ENCODE results near the gene OTOG. TPM values are rescaled to one million over a fixed set of nuclear protein-coding genes. Genes with fewer than 3 reads are reported as not detected.

OTOG gene
- total RNA-seq, 4 donors from 2014 or later: 0.09 TPM; not detected in 3

- TF ChIP-seq CTCF (IDR thresholded peaks at IDR 0.05): no peak
- peak in 1 of 2 donors; percentile 65 for TF ChIP-seq POLR2A (IDR thresholded peaks at IDR 0.05)
- Histone ChIP-seq H3K36me3 (no peaks in the 10 kb centered on the region), H3K4me1 (peaks cover 0 to 21% (median 0%) of the 10 kb centered on the region in 4 donors), H3K9me3 (no peaks in the 10 kb centered on the region), H3K4me3 (peak overlapping the region in 2 of 4 donors; percentile 73 to 79), H3K27me3 (no peaks in the 10 kb centered on the region), H3K27ac (peak overlapping the region in 3 of 4 donors; percentile 82 to 94 (median 86))
- peak in 2 of 3 donors; percentile 62 to 65 for DNase-seq
Measured at GRCh38 chr11:17541330-17541885, 5.7 kb upstream of the OTOG start.

- H3K4me1 ChIP-seq: peaks cover 0 to 21% (median 0%) of the 10 kb centered on the region in 4 donors
- TF ChIP-seq CTCF (IDR thresholded peaks at IDR 0.05) (no peak), POLR2A (IDR thresholded peaks at IDR 0.05) (peak; percentile 83 to 93)
- H3K36me3 ChIP-seq: no peaks in the 10 kb centered on the region
- H3K27me3 ChIP-seq: no peaks in the 10 kb centered on the region
- H3K27ac ChIP-seq: peak overlapping the region in 3 of 4 donors; percentile 82 to 94 (median 86)
- DNase-seq: peak in 2 of 3 donors; percentile 88 to 90
- peak overlapping the region in 3 of 4 donors; percentile 48 to 79 (median 73) for H3K4me3 ChIP-seq
- H3K9me3 ChIP-seq: no peaks in the 10 kb centered on the region
Measured at GRCh38 chr11:17542249-17542648, 4.8 kb upstream of the OTOG start.

DNA sequence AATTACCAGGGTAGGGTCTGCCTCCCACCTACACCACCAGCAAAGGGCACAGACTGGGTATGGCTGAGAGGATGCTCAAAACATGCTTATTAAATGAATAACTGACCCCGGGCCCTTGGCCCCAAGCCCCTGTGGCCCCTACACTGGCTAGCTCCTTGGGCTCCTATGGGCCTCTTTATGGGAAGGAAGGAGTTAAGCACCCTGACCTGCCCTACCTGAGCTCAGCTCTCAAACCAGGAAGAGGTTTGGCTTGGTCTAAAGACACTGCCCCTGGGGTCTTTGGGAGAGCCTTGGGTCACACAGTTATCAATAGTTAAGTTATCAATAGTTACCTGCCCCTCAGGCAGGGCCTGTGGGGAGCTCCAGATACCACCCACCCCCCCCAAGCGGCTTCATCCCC, 4.0 kb upstream of the OTOG start:
- Histone ChIP-seq H3K4me1 (peaks cover 0 to 21% (median 0%) of the 10 kb centered on the region in 4 donors), H3K27me3 (no peaks in the 10 kb centered on the region), H3K9me3 (no peaks in the 10 kb centered on the region), H3K36me3 (no peaks in the 10 kb centered on the region), H3K4me3 (peak overlapping the region in 3 of 4 donors; percentile 48 to 79 (median 73)), H3K27ac (peak overlapping the region in 3 of 4 donors; percentile 82 to 94 (median 86))
- peak in 2 of 3 donors; percentile 62 to 68 for DNase-seq
- TF ChIP-seq POLR2A (IDR thresholded peaks at IDR 0.05) (no peak), CTCF (IDR thresholded peaks at IDR 0.05) (no peak)

DNA sequence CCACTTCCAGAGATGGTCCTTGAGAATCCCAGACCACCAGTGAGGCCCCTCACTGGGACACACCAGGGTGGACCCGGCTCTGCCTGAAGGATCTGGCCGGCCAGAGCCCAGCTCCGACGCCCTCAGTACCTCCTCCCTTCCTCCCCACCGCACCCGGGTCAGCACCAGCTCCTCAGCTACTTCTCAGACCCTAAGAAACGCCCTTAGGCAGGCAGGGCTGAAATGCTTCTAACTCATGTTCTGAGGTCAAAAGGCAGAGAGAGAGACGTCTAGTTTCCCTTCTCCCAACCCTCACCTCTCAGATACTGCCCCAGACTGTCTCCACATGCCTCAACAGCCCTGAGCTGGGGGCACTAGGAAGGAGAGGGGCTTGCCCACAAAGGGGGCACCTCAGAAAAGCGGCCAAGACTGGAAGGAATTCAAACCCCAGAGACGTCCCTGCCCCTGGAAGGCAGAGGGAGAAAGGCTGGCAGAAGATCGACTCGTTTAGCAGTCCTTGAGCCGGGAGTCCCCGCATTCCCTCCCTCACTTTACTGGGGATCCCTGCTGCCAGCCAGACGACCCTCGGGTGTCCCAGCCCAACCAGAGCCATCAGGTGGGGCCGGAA, 3.4 kb upstream of the OTOG start:
- peak overlapping the region in 3 of 4 donors; percentile 48 to 79 (median 73) for H3K4me3 ChIP-seq
- H3K27ac ChIP-seq: peak overlapping the region in 3 of 4 donors; percentile 82 to 94 (median 86)
- DNase-seq: peak in 2 of 3 donors; percentile 46 to 61
- H3K9me3 ChIP-seq: no peaks in the 10 kb centered on the region
- TF ChIP-seq POLR2A (IDR thresholded peaks at IDR 0.05) (no peak), CTCF (IDR thresholded peaks at IDR 0.05) (no peak)
- no peaks in the 10 kb centered on the region for H3K27me3 ChIP-seq
- H3K36me3 ChIP-seq: no peaks in the 10 kb centered on the region
- H3K4me1 ChIP-seq: peaks cover 0 to 21% (median 0%) of the 10 kb centered on the region in 4 donors

DNA sequence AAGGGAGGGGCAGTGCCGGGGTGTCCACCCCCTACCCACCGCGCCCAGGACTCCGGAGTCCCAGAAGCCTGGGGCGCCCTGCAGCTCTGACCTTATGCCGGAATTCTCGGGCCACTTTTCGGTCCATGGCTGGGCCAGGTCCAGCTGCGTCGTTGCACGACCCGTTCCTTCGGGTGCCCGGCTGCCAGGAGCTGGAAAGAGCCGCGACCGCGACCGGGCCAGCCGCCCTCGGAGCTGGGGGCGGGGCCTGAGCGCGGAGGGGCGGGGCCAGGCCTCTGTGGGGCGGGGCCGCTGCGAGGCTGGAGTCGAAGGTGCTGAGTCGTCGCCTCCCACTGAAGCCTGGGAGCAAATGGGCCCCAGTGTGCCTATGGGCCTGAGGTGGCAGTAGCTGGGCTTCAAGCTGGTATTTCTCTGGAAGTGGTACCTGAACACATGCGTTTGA, 2.9 kb upstream of the OTOG start, which contains the start of gene USH1C:
TSS of gene USH1C (minus strand) at position 236 of the 442 bp plus-strand sequence. CDS start at position 127, 109 bp downstream.
- Histone ChIP-seq H3K27ac (peak within 1 kb of the TSS in 3 of 4 donors; percentile 82 to 94 (median 86)), H3K9me3 (no peaks in the 10 kb centered on the region), H3K36me3 (no peaks in the 10 kb centered on the region), H3K4me1 (peaks cover 0 to 21% (median 0%) of the 10 kb centered on the region in 4 donors), H3K27me3 (no peaks in the 10 kb centered on the region), H3K4me3 (peak within 1 kb of the TSS in 3 of 4 donors; percentile 48 to 79 (median 73))
- TF ChIP-seq POLR2A (IDR thresholded peaks at IDR 0.05) (peak; percentile 46 to 70), CTCF (IDR thresholded peaks at IDR 0.05) (no peak)
- peak in 2 of 3 donors; percentile 80 to 92 for DNase-seq

All from Peyer's patch (tissue), 4 donors.